HG03025 (cell line): Measurements from ENCODE around the gene CDK14.
"Not testable (repeated sequence)": the region's sequence is repeated elsewhere in the genome, so short reads cannot be mapped to it uniquely, and the experiment has no call there.

ENCODE experiments used
- ATAC-seq: cut with Tn5 transposase; IDR thresholded peaks from one replicate; pipeline ENCODE4 v1.9.1; 2021; ENCODE audit warnings: mild to moderate bottlenecking, moderate library complexity; ENCODE audit not compliant: unreplicated experiment, low FRiP score

Gene CDK14

GRCh38 chr7:90749262-90749661 is 153.1 kb downstream of the CDK14 start:
- no peak for ATAC-seq

- no peak for ATAC-seq
Measured at GRCh38 chr7:90749774-90750173, 153.7 kb downstream of the CDK14 start.

GRCh38 chr7:90751595-90751994 is 155.5 kb downstream of the CDK14 start:
- ATAC-seq = no peak

- ATAC-seq = no peak
Measured at GRCh38 chr7:90752051-90752450, 155.9 kb downstream of the CDK14 start.

- no peak for ATAC-seq
Measured at GRCh38 chr7:90755041-90755440, 158.9 kb downstream of the CDK14 start.

GRCh38 chr7:90756366-90756765 is 160.2 kb downstream of the CDK14 start:
- no peak for ATAC-seq

- not testable (repeated sequence) for ATAC-seq
Measured at GRCh38 chr7:90757565-90757950, 161.4 kb downstream of the CDK14 start.

- no peak for ATAC-seq
Measured at GRCh38 chr7:90758933-90759562, 162.9 kb downstream of the CDK14 start.

GRCh38 chr7:90759710-90760109 is 163.6 kb downstream of the CDK14 start:
- no peak for ATAC-seq

- no peak for ATAC-seq
Measured at GRCh38 chr7:90760892-90761291, 164.8 kb downstream of the CDK14 start.

- no peak for ATAC-seq
Measured at GRCh38 chr7:90761584-90761983, 165.5 kb downstream of the CDK14 start.

GRCh38 chr7:90763108-90763507 is 167.0 kb downstream of the CDK14 start:
- ATAC-seq = no peak

- ATAC-seq = no peak
Measured at GRCh38 chr7:90764848-90765570, 168.9 kb downstream of the CDK14 start.

GRCh38 chr7:90766814-90767564 is 170.9 kb downstream of the CDK14 start:
- no peak for ATAC-seq

GRCh38 chr7:90768301-90768700 is 172.2 kb downstream of the CDK14 start:
- no peak for ATAC-seq

GRCh38 chr7:90769036-90769435 is 172.9 kb downstream of the CDK14 start:
- ATAC-seq = no peak

GRCh38 chr7:90769566-90769965 is 173.4 kb downstream of the CDK14 start:
- not testable (repeated sequence) for ATAC-seq

- no peak for ATAC-seq
Measured at GRCh38 chr7:90771281-90771680, 175.2 kb downstream of the CDK14 start.

GRCh38 chr7:90772410-90772809 is 176.3 kb downstream of the CDK14 start:
- ATAC-seq = no peak

- ATAC-seq = no peak
Measured at GRCh38 chr7:90773269-90773668, 177.1 kb downstream of the CDK14 start.

GRCh38 chr7:90774706-90775105 is 178.6 kb downstream of the CDK14 start:
- no peak for ATAC-seq
